HPDE6-E6E7 (cell line): Measurements from ENCODE around the gene ARVCF.

ENCODE experiments used
- DNase-seq: peaks from one replicate; pipeline ENCODE4 v3.0.0; 2011; ENCODE audit warnings: missing footprints; ENCODE audit errors: extremely low spot score

The ARVCF gene

GRCh38 chr22:19998991-19999820 lies 17.4 kb downstream of the ARVCF start:
- no peak for DNase-seq

GRCh38 chr22:19998232-19998951 lies 18.2 kb downstream of the ARVCF start:
- no peak for DNase-seq

GRCh38 chr22:19997561-19998231 lies 18.9 kb downstream of the ARVCF start:
- DNase-seq = no peak

GRCh38 chr22:19996694-19997384 lies 19.8 kb downstream of the ARVCF start:
- no peak for DNase-seq

- no peak for DNase-seq
Measured at GRCh38 chr22:19995611-19996339, 20.8 kb downstream of the ARVCF start.

GRCh38 chr22:19994851-19995610 lies 21.6 kb downstream of the ARVCF start:
- no peak for DNase-seq

- no peak for DNase-seq
Measured at GRCh38 chr22:19993926-19994325, 22.7 kb downstream of the ARVCF start.

GRCh38 chr22:19992921-19993355 lies 23.7 kb downstream of the ARVCF start:
- DNase-seq = no peak

- no peak for DNase-seq
Measured at GRCh38 chr22:19992481-19992911, 24.1 kb downstream of the ARVCF start.

- no peak for DNase-seq
Measured at GRCh38 chr22:19991645-19992451, 24.8 kb downstream of the ARVCF start.

- no peak for DNase-seq
Measured at GRCh38 chr22:19991395-19991644, 25.3 kb downstream of the ARVCF start.

- DNase-seq = no peak
Measured at GRCh38 chr22:19990609-19991394, 25.8 kb downstream of the ARVCF start.

- DNase-seq = no peak
Measured at GRCh38 chr22:19990188-19990587, 26.4 kb downstream of the ARVCF start.

GRCh38 chr22:19989725-19990067 lies 26.9 kb downstream of the ARVCF start:
- DNase-seq = no peak

- no peak for DNase-seq
Measured at GRCh38 chr22:19988965-19989724, 27.5 kb downstream of the ARVCF start.

GRCh38 chr22:19988331-19988808 lies 28.3 kb downstream of the ARVCF start:
- no peak for DNase-seq

GRCh38 chr22:19987394-19988306 lies 29.0 kb downstream of the ARVCF start:
- DNase-seq = no peak
